GM18507 (cell line): ENCODE results near the gene ARHGAP6.
"Not testable (repeated sequence)": the region's sequence is repeated elsewhere in the genome, so short reads cannot be mapped to it uniquely, and the experiment has no call there.

Experiments used
- DNase-seq: peaks from one replicate; pipeline ENCODE4 v3.0.0; 2011; ENCODE audit warnings: low read depth; ENCODE audit not compliant: insufficient read length; ENCODE audit errors: extremely low spot score
- FAIRE-seq: peaks from 2 replicates; lab custom pipeline; 2011; peaks lifted over from hg19 to GRCh38; lab: Jason Lieb, UNC

The ARHGAP6 gene

DNA sequence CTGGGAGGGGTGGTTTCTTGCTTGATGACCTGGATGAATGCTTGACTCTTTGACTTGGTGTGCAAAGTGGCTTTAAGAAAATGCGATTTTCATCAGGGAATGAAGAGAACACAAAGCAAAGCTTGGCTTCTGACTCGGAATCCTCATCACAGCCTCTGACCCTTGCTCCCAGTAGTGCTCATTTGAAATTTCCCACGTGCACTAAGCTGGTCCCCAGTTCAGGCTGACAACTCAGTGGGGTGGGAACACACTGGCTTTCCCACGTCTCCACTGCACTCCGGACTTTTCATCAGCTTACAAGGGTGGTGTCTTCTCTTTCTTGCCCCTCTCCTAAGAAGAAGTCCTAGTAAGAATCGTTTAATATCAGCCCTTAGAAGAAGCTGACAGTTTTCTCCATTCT, 501.3 kb downstream of the ARHGAP6 start:
- FAIRE-seq (no peak), DNase-seq (no peak)

- DNase-seq (no peak), FAIRE-seq (no peak)
Observed at GRCh38 chrX:11159149-11159548, 506.6 kb downstream of the ARHGAP6 start.

DNA sequence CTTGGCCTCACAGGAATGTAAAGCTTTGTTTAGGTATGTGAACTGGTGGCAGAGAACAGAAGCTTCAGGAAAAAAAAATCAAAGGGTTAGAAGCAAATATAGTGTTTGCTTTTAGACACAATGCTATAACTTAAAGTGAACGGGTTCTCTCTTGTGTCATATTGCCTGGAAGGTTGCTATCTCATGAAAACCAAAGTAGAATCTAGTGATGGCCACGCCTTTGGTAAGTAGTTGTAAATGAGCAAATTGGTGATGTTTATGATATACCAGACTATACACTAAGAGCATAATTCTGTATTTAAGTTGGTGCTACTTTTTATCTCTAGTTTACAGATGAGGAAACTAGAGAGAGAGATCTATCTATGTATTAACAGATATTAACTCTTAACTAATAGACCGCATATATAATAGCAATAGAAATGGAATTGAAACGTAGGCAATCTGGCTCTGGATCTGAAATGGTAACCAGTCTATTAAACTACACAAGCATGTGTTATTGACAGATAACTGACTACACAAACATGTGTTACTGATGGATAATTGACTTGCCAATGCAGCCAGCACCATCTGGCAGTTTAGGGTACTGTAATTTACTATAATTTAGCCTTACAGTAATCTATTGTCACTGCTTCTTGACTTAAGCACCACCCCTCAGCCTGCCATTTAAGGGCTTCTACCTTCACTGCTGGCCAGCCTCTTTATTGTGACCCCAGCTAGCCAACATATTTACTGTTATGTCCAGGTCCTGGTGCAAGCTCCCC, 513.7 kb downstream of the ARHGAP6 start:
- FAIRE-seq (no peak), DNase-seq (no peak)

GRCh38 chrX:11148401-11148800, 517.3 kb downstream of the ARHGAP6 start:
- no peak for DNase-seq
- FAIRE-seq, result no peak

- no peak for FAIRE-seq
- DNase-seq, result no peak
Observed at GRCh38 chrX:11146411-11146810, 519.3 kb downstream of the ARHGAP6 start.

GRCh38 chrX:11143931-11144678, 521.6 kb downstream of the ARHGAP6 start:
- DNase-seq (peak; percentile 25), FAIRE-seq (peak; percentile 90)

- no peak for DNase-seq
- no peak for FAIRE-seq
Observed at GRCh38 chrX:11138498-11139390, 527.0 kb downstream of the ARHGAP6 start.

- FAIRE-seq (no peak), DNase-seq (no peak)
Observed at GRCh38 chrX:11137543-11138139, 528.1 kb downstream of the ARHGAP6 start.

GRCh38 chrX:11135564-11136185, 530.0 kb downstream of the ARHGAP6 start:
- FAIRE-seq, result no peak
- no peak for DNase-seq

- FAIRE-seq (no peak), DNase-seq (no peak)
Observed at GRCh38 chrX:11131146-11131545, 534.6 kb downstream of the ARHGAP6 start.

GRCh38 chrX:11130136-11130535, 535.6 kb downstream of the ARHGAP6 start:
- no peak for FAIRE-seq
- DNase-seq, result no peak

GRCh38 chrX:11129534-11130105, 536.1 kb downstream of the ARHGAP6 start:
- DNase-seq (no peak), FAIRE-seq (no peak)

GRCh38 chrX:11125060-11125459, 540.7 kb downstream of the ARHGAP6 start:
- no peak for DNase-seq
- no peak for FAIRE-seq

GRCh38 chrX:11124112-11124511, 541.6 kb downstream of the ARHGAP6 start:
- DNase-seq (no peak), FAIRE-seq (no peak)

- not testable (repeated sequence) for FAIRE-seq
Observed at GRCh38 chrX:11123087-11123486, 542.6 kb downstream of the ARHGAP6 start.

DNA sequence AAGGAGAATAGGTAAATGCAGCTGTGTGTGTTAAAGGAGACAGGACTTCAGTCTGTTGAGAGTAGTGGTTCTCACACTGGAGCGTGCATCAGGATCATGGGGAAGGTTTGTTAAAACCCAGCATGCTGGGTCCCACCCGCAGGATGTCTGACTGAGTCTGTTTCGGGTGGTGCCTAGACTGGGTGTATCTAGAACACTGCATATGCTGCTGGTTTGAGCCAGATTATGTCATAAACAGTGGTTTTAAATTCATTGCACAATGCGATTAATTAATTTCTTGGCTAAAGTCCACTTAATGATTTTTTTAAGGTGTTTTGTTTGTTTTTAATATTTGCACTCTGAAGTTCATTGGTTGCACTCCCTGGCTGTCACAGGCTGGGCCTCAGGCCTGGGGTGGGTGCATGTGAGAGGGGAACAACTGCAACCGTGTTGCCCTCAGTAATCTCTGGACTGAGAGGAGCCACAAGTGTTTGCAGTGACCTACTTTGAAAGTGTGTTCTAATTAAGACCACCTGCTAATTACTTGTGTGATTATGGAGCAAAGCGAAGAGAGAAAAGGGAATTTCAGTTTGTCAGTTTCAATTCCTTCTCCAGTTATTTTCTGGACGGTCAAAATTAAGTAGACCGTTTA, 546.3 kb downstream of the ARHGAP6 start:
- FAIRE-seq (no peak), DNase-seq (no peak)

More at GRCh38 chrX:11123087-11123486, 542.6 kb downstream of the ARHGAP6 start:
- not testable (repeated sequence) for DNase-seq

DNA sequence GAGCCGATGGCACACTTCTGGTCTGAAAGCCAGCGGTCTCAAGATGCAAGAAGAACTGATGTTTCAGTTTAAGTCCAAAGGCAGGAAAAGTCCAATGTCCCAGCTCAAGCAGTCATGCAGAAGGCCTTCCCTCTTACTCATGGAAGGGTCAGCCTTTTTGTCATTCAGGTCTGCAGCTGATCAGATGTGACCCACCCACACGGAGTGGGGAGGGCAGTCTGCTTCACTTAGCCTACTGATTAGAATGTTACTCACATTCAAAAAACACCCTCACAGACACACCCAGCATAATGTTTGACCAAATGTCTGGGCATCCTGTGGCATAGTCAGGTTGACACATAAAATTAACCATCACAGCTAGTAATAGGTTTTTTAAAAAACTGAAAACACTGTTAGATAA, 548.0 kb downstream of the ARHGAP6 start:
- FAIRE-seq (no peak), DNase-seq (no peak)

GRCh38 chrX:11113731-11114130, 552.0 kb downstream of the ARHGAP6 start:
- FAIRE-seq, result peak; percentile 33
- DNase-seq, result no peak
